Measurements from ENCODE around the gene SHKBP1.

- TF ChIP-seq CTCF (IDR thresholded peaks at IDR 0.05) = no peak
- TF ChIP-seq POLR2AphosphoS5 (IDR thresholded peaks at IDR 0.05) = no peak
- TF ChIP-seq POLR2A (IDR thresholded peaks at IDR 0.05) = no peak
Observed at GRCh38 chr19:40586611-40587010, 9.9 kb downstream of the SHKBP1 start.
